ENCODE measurements around the gene PDIA4. TPM values are rescaled to one million over a fixed set of nuclear protein-coding genes. Genes with fewer than 3 reads are reported as not detected.

The PDIA4 gene
- total and polyA plus RNA-seq, 8 donors: 35.6 to 185 (median 71.6) TPM

- WGBS, 2 donors: 52% methylated on average over 20 of the region's 20 CpGs
- H3K9me3 ChIP-seq: no peaks in the 10 kb centered on the region
- H3K27me3 ChIP-seq: no peaks in the 10 kb centered on the region
- no peak overlapping the region for H3K4me3 ChIP-seq
- peaks cover 2 to 69% (median 29%) of the 10 kb centered on the region in 3 donors for H3K36me3 ChIP-seq
- peak; percentile 66 to 90 (median 86) for ATAC-seq
- H3K4me1 ChIP-seq: no peaks in the 10 kb centered on the region
- no peak for FAIRE-seq
- no peak overlapping the region for H3K27ac ChIP-seq
- DNase-seq: peak; percentile 58 to 93 (median 76)
- TF ChIP-seq CTCF (IDR thresholded peaks at IDR 0.05): peak; percentile 67 to 84 (median 78)
- intact Hi-C loops (cut with DNase I): loop anchor here in 1 of 3 donors (5.0 kb wide), 1 partner anchor 57 kb away; no protein-coding TSS in a partner anchor
Measured at GRCh38 chr7:149005427-149006344, 22.6 kb downstream of the PDIA4 start.

- ATAC-seq: no peak
- Histone ChIP-seq H3K27ac (no peak overlapping the region), H3K4me1 (no peaks in the 10 kb centered on the region), H3K36me3 (peaks cover 2 to 59% (median 29%) of the 10 kb centered on the region in 3 donors), H3K4me3 (no peak overlapping the region), H3K27me3 (no peaks in the 10 kb centered on the region), H3K9me3 (no peaks in the 10 kb centered on the region)
- intact Hi-C loops (cut with DNase I): loop anchor here in 1 of 3 donors (5.0 kb wide), 1 partner anchor 58 kb away; no protein-coding TSS in a partner anchor
- FAIRE-seq: no peak
- no peak for DNase-seq
- no peak for TF ChIP-seq CTCF (IDR thresholded peaks at IDR 0.05)
- WGBS, 2 donors: 83 to 85% methylated on average over 28 of the region's 28 CpGs
Measured at GRCh38 chr7:149004405-149005370, 23.6 kb downstream of the PDIA4 start.

- Histone ChIP-seq H3K4me1 (no peaks in the 10 kb centered on the region), H3K27ac (no peak overlapping the region), H3K4me3 (no peak overlapping the region), H3K36me3 (peaks cover 2 to 52% (median 29%) of the 10 kb centered on the region in 3 donors), H3K27me3 (no peaks in the 10 kb centered on the region), H3K9me3 (no peaks in the 10 kb centered on the region)
- intact Hi-C loops (cut with DNase I): no loop called here
- ATAC-seq (no peak), FAIRE-seq (no peak), DNase-seq (no peak)
- 89 to 92% methylated on average over 27 of the region's 27 CpGs for WGBS, 2 donors
- TF ChIP-seq CTCF (IDR thresholded peaks at IDR 0.05): no peak
Measured at GRCh38 chr7:149003560-149004305, 24.6 kb downstream of the PDIA4 start.

GRCh38 chr7:149003018-149003417 is 25.3 kb downstream of the PDIA4 start:
- Histone ChIP-seq H3K36me3 (peaks cover 2 to 46% (median 26%) of the 10 kb centered on the region in 3 donors), H3K27me3 (no peaks in the 10 kb centered on the region), H3K9me3 (no peaks in the 10 kb centered on the region), H3K4me1 (no peaks in the 10 kb centered on the region), H3K4me3 (no peak overlapping the region), H3K27ac (no peak overlapping the region)
- FAIRE-seq: no peak
- 79 to 84% methylated on average over 11 of the region's 11 CpGs for WGBS, 2 donors
- no peak for DNase-seq
- no peak for ATAC-seq
- intact Hi-C loops (cut with DNase I): no loop called here
- no peak for TF ChIP-seq CTCF (IDR thresholded peaks at IDR 0.05)

All from pancreas (tissue), 10 donors.